ENCODE measurements around the gene PABPN1.

DNA sequence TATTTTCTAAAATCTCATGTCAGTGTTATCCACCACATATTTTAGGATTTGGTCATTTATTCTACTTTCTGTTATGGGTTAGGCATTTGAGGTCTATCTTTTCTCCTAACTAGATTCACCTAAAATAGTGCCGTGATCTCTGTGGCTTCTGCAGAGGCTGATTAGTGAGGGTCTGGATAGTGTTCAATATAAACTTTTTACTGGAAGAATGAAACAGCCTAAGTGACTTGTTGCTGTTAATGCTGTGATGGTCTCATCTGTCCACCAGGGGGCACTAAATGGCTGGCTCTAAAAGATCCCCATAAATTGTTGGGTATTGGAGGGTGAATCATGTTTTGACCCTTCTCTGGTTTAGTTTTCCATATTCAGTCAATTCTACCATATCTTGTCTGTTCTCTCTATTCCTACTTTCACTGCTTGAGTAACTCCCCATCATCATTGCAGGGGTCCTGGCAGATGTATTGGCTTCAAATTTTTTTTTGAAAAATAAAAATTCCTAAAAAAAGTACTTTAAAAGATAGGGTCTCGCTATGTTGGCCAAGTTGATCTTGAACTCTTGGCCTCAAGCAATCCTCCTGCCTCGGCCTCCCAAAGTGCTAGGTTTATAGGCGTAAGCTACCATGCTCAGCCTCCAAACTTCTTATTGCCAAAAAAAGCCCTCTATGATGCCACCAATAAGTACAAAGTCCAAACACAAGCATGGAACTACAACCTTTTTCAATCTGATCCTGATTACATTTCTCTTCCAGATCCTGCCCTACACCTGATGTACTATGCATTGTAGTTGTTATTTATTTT, 6.9 kb downstream of the PABPN1 start:
- TF ChIP-seq, protein P1, sequence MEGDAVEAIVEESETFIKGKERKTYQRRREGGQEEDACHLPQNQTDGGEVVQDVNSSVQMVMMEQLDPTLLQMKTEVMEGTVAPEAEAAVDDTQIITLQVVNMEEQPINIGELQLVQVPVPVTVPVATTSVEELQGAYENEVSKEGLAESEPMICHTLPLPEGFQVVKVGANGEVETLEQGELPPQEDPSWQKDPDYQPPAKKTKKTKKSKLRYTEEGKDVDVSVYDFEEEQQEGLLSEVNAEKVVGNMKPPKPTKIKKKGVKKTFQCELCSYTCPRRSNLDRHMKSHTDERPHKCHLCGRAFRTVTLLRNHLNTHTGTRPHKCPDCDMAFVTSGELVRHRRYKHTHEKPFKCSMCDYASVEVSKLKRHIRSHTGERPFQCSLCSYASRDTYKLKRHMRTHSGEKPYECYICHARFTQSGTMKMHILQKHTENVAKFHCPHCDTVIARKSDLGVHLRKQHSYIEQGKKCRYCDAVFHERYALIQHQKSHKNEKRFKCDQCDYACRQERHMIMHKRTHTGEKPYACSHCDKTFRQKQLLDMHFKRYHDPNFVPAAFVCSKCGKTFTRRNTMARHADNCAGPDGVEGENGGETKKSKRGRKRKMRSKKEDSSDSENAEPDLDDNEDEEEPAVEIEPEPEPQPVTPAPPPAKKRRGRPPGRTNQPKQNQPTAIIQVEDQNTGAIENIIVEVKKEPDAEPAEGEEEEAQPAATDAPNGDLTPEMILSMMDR (IDR thresholded peaks at IDR 0.05 in 8 of 11, conservative IDR thresholded peaks at IDR 0.05 in 3 of 11), result peak; percentile 62 to 90 (median 86)
- TF ChIP-seq POLR2AphosphoS5 (IDR thresholded peaks at IDR 0.05), result no peak
